ENCODE measurements around the gene TOR2A. TPM values are rescaled to one million over a fixed set of nuclear protein-coding genes. Genes with fewer than 3 reads are reported as not detected.

The TOR2A gene
- total and polyA plus RNA-seq, 8 donors, result 10.6 to 21.8 (median 14.8) TPM

DNA sequence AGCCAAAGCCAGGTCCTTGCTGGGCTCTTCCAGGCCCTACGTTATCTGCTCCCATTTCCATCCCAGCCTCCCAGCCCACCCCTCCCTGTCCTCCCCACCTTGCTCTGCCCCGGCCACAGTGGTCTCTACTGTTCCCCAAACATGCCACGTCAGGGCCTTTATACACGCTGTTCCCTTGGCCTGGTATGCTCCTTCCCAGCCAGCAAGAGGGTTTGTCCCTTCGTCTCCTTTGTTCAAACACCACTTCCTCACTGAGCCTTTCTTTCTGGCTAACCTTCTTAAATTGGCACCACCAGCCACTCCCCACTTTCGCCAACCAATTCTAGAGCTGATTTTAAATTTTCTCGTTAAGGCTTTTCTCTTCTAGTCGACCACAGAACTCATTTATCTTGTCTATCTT lies 33.6 kb upstream of the TOR2A start:
- TF ChIP-seq, protein P1, sequence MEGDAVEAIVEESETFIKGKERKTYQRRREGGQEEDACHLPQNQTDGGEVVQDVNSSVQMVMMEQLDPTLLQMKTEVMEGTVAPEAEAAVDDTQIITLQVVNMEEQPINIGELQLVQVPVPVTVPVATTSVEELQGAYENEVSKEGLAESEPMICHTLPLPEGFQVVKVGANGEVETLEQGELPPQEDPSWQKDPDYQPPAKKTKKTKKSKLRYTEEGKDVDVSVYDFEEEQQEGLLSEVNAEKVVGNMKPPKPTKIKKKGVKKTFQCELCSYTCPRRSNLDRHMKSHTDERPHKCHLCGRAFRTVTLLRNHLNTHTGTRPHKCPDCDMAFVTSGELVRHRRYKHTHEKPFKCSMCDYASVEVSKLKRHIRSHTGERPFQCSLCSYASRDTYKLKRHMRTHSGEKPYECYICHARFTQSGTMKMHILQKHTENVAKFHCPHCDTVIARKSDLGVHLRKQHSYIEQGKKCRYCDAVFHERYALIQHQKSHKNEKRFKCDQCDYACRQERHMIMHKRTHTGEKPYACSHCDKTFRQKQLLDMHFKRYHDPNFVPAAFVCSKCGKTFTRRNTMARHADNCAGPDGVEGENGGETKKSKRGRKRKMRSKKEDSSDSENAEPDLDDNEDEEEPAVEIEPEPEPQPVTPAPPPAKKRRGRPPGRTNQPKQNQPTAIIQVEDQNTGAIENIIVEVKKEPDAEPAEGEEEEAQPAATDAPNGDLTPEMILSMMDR (IDR thresholded peaks at IDR 0.05), result no peak
- DNase-seq, result no peak
- peak overlapping the region; percentile 70 to 73 for H3K27ac ChIP-seq
- H3K4me3 ChIP-seq, result peak overlapping the region in 1 of 2 donors; percentile 74
- H3K36me3 ChIP-seq, result peaks cover 0 to 26% of the 10 kb centered on the region in 2 donors
- ATAC-seq, result no peak
- no peaks in the 10 kb centered on the region for H3K9me3 ChIP-seq
- H3K27me3 ChIP-seq, result no peaks in the 10 kb centered on the region
- intact Hi-C loops (cut with DNase I), result no loop called here
- peaks cover 12 to 84% of the 10 kb centered on the region in 2 donors for H3K4me1 ChIP-seq

DNA sequence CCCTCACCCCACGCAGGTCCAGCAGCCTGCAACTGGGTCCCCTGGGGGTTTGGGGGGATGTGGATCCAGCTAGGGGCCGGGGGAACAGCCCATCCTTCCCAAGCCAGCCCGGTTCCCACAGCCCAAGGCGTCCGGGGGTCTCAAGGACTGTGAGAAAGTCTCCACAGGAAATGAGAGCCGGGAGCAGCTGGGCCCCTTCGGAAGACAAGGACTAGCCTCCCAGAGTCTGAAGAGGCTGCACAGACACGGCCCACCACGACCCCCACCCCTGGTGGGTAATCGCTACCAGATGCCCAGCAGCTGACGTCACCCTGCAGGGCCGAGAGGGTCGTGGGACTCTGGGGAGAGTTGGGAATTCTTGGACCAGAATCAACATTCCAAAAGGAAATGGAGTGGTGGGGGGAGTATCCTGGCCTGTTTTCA lies 32.8 kb upstream of the TOR2A start:
- H3K36me3 ChIP-seq, result peaks cover 0 to 19% of the 10 kb centered on the region in 2 donors
- DNase-seq (peak in 1 of 4 donors; percentile 60), ATAC-seq (no peak)
- H3K27me3 ChIP-seq, result no peaks in the 10 kb centered on the region
- H3K9me3 ChIP-seq, result no peaks in the 10 kb centered on the region
- intact Hi-C loops (cut with DNase I), result no loop called here
- peak overlapping the region in 1 of 2 donors; percentile 74 for H3K4me3 ChIP-seq
- TF ChIP-seq, protein P1 (IDR thresholded peaks at IDR 0.05), result no peak
- peak overlapping the region; percentile 70 to 73 for H3K27ac ChIP-seq
- H3K4me1 ChIP-seq, result peaks cover 12 to 88% of the 10 kb centered on the region in 2 donors

DNA sequence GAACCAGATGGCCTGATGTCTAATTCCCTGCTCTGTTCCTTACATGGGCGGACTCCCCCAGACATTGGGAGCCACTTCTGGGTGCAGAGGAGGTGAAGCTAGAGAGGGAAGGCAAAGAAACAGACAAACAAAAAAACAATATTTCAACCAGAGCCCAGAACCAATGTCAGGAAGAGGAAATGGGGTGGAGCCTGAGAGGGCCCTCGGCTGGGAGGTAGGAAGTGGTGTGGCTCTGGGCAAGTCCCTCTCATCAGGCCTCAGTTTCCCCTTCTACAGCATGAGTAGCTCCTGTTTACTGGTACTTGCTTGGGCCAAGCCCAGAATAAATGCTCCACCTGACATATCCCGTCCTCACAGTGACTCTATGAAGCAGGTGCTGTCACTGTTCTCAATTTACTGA lies 32.3 kb upstream of the TOR2A start:
- Histone ChIP-seq H3K4me3 (peak overlapping the region in 1 of 2 donors; percentile 74), H3K4me1 (peaks cover 12 to 93% of the 10 kb centered on the region in 2 donors), H3K27me3 (no peaks in the 10 kb centered on the region), H3K27ac (peak overlapping the region; percentile 70 to 73), H3K9me3 (no peaks in the 10 kb centered on the region), H3K36me3 (peaks cover 0 to 14% of the 10 kb centered on the region in 2 donors)
- TF ChIP-seq, protein P1 (IDR thresholded peaks at IDR 0.05), result no peak
- ATAC-seq (no peak), DNase-seq (no peak)
- intact Hi-C loops (cut with DNase I), result no loop called here

DNA sequence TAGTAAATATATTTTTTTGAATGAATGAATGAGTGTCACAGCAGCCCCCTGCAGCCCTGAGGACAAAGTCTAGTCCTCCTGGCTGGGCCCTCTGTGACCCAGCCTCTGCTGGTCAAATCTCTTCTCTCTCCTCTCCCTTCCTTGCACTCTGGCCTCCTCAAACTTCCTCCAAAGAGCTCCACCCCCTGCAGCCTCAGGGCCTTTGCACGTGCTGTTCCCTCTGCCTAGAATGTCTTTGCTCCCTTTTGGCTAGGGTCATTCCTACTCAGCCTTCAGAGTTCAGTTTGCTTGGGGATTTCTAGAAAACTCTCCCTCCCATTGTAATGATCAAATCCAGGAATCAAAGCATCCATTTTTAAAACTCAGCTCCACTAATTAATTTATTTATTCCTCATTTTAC lies 30.3 kb upstream of the TOR2A start:
- Histone ChIP-seq H3K9me3 (no peaks in the 10 kb centered on the region), H3K4me1 (peaks cover 8 to 93% of the 10 kb centered on the region in 2 donors), H3K27me3 (no peaks in the 10 kb centered on the region), H3K27ac (peak overlapping the region in 1 of 2 donors; percentile 70), H3K36me3 (peaks cover 0 to 21% of the 10 kb centered on the region in 2 donors), H3K4me3 (no peak overlapping the region)
- TF ChIP-seq, protein P1 (IDR thresholded peaks at IDR 0.05), result no peak
- DNase-seq, result no peak
- ATAC-seq, result no peak
- intact Hi-C loops (cut with DNase I), result no loop called here

DNA sequence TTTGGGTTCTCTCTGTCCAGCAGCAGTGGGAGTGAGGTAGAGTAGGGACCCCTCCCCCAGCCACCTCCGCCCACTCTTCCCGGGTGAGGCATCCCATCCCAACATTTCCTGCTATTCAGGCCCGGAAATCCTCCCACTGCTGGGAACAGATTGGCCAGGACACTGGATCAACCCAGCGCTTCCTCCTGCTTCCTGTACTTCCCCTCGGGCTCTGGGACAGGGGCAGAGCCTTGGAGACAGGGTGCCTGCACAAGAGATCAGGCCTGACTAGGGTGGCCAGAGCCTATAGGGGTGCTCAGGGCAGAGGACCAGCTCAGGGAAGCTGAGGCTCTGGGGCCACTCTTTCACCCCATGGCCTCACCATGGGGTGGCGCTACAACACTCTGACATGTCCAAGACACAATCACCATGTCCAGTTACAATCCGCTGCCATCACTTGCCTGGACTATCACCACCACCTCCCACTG lies 28.9 kb upstream of the TOR2A start:
- DNase-seq (no peak), ATAC-seq (peak; percentile 67)
- no peaks in the 10 kb centered on the region for H3K9me3 ChIP-seq
- H3K27ac ChIP-seq, result peak overlapping the region in 1 of 2 donors; percentile 70
- intact Hi-C loops (cut with DNase I), result no loop called here
- TF ChIP-seq, protein P1 (IDR thresholded peaks at IDR 0.05), result peak; percentile 13 to 49
- H3K36me3 ChIP-seq, result peaks cover 0 to 27% of the 10 kb centered on the region in 2 donors
- H3K4me3 ChIP-seq, result no peak overlapping the region
- H3K4me1 ChIP-seq, result peaks cover 8 to 78% of the 10 kb centered on the region in 2 donors
- no peaks in the 10 kb centered on the region for H3K27me3 ChIP-seq

Measured in left lung (tissue), 10 donors.